ENCODE results near the gene SCFD2. TPM values are rescaled to one million over a fixed set of nuclear protein-coding genes. Genes with fewer than 3 reads are reported as not detected.

Gene SCFD2
- total RNA-seq, 1 donor from 2014 or later: 10.7 TPM

DNA sequence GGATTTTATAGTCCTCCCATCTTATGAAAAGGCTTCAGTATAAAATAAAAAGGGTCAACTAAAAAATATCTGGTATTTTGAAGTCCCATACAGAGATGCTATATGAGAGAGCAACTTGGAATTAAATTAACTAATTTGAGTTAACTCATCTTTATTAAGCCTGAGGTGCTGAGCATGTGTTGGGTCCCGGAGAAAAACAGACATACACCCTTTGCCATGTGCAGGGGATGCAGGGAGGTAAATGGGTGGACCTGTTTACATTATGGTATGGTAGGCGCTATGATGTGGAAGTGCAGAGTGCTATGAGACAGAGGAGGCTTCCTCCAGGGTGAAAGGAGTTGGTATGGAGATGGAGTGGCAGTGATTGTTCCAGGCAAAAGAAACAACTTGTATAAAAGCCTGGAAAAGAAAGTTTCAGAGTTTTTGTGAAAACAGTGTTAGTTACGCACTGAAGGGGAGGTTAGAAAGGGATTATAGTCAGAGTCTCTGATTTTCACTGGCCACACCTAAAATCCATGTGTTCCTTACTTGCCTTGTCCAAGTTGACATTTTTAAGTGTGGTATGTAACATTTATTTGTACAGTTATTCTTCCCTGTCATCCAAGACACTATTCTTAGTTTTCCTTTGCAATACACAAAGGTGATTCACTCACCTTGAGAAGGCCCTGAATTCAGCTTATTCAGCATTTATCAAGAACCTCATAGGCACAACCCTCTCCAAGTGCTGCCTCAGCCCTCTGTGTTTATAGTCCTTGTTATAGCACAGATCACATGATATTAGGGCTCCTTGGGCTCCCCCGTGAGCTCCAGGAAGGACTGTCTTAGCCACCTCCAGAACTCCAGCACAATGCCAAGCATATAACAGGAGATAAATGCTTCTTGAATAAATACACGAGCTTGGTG is 351.7 kb downstream of the SCFD2 start:
- Mint-ChIP-seq H3K4me3 (ENCODE audit: unreplicated experiment) (no peak overlapping the region), H3K9me3 (ENCODE audit: low read depth) (no peaks in the 10 kb centered on the region), H3K4me1 (ENCODE audit: low read depth) (peaks cover 66% of the 10 kb centered on the region), H3K36me3 (ENCODE audit: low read depth) (no peaks in the 10 kb centered on the region), H3K27me3 (ENCODE audit: low read depth) (no peaks in the 10 kb centered on the region), H3K27ac (ENCODE audit: unreplicated experiment) (peak overlapping the region; percentile 42)
- DNase-seq (ENCODE audit: low spot score): no peak
- TF ChIP-seq, protein P1, sequence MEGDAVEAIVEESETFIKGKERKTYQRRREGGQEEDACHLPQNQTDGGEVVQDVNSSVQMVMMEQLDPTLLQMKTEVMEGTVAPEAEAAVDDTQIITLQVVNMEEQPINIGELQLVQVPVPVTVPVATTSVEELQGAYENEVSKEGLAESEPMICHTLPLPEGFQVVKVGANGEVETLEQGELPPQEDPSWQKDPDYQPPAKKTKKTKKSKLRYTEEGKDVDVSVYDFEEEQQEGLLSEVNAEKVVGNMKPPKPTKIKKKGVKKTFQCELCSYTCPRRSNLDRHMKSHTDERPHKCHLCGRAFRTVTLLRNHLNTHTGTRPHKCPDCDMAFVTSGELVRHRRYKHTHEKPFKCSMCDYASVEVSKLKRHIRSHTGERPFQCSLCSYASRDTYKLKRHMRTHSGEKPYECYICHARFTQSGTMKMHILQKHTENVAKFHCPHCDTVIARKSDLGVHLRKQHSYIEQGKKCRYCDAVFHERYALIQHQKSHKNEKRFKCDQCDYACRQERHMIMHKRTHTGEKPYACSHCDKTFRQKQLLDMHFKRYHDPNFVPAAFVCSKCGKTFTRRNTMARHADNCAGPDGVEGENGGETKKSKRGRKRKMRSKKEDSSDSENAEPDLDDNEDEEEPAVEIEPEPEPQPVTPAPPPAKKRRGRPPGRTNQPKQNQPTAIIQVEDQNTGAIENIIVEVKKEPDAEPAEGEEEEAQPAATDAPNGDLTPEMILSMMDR (IDR thresholded peaks at IDR 0.05): no peak

DNA sequence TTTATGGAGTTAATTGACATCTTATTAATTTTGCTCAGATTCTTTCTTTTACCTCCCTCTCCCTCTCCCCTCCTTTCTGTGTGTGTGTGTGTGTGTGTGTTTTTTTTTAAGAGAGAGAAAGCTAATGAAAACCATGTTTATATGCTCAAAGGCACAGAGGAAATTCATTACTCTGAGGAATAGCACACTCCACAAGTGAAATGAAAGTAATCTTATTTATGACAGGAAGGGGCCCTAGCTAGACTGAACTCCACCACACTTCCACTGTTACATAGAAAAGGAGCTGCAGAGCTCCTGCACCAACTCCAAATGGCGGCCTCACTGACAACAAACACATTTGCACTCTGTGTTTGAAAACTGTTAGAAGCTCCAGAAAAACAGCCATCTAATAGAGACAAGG is 353.1 kb downstream of the SCFD2 start:
- Mint-ChIP-seq H3K4me3 (ENCODE audit: unreplicated experiment) (no peak overlapping the region), H3K27ac (ENCODE audit: unreplicated experiment) (peak overlapping the region; percentile 27), H3K27me3 (ENCODE audit: low read depth) (no peaks in the 10 kb centered on the region), H3K36me3 (ENCODE audit: low read depth) (no peaks in the 10 kb centered on the region), H3K9me3 (ENCODE audit: low read depth) (no peaks in the 10 kb centered on the region), H3K4me1 (ENCODE audit: low read depth) (peaks cover 66% of the 10 kb centered on the region)
- TF ChIP-seq, protein P1 (IDR thresholded peaks at IDR 0.05): no peak
- no peak for DNase-seq (ENCODE audit: low spot score)

DNA sequence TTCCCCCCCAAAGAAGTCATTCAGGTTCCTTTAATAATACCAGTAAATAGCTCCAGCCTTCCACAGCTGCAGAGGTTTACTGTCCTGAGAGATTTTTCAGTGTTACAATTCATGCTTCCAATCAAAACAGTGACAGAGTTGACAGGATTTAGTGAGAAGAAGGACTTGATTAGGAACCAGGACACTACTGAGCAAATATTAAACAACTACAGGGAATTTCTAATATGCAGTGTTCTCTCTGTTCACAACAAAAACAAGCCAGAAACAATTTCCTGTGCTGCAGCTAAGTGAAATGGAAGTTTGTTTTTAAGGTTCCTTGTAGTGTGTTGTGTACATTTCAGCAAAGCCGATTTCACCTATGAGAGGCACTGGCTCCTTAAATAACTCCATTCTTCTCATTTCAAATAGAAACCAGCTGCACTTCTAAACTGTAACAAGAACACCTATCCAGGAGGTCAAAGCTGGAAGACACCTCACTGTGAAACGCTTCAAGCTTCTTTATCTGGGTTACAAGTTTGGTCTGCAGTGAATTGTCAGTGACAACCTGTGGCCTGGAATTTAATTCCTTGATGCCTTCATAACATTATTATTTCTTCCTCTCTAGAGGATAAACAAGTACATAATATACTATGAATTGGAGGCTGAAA is 354.5 kb downstream of the SCFD2 start:
- Mint-ChIP-seq H3K27ac (ENCODE audit: unreplicated experiment) (peak overlapping the region; percentile 46), H3K27me3 (ENCODE audit: low read depth) (no peaks in the 10 kb centered on the region), H3K9me3 (ENCODE audit: low read depth) (no peaks in the 10 kb centered on the region), H3K4me3 (ENCODE audit: unreplicated experiment) (no peak overlapping the region), H3K4me1 (ENCODE audit: low read depth) (peaks cover 61% of the 10 kb centered on the region), H3K36me3 (ENCODE audit: low read depth) (no peaks in the 10 kb centered on the region)
- TF ChIP-seq, protein P1 (IDR thresholded peaks at IDR 0.05): no peak
- DNase-seq (ENCODE audit: low spot score): no peak

DNA sequence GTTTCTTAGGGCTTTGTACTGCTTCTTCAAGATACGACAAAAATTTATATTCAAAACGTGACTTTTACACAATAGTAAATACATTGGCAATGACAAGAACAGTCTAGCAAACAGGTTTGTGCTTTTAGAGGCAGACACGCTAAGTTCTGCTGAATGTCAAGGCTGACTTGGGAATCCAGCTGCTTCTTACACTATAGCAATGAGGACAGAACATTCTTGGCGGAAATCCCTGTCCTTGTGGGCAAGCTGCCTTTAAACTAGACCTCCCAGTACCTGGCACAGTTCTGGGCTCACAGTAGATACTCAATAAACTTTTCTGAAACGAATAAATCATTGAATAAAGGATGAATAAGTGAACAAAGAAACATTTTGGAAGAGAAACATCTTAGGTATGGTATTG is 355.5 kb downstream of the SCFD2 start:
- DNase-seq (ENCODE audit: low spot score): no peak
- no peak overlapping the region for H3K27ac Mint-ChIP-seq (ENCODE audit: unreplicated experiment)
- no peaks in the 10 kb centered on the region for H3K9me3 Mint-ChIP-seq (ENCODE audit: low read depth)
- H3K4me3 Mint-ChIP-seq (ENCODE audit: unreplicated experiment): no peak overlapping the region
- no peaks in the 10 kb centered on the region for H3K27me3 Mint-ChIP-seq (ENCODE audit: low read depth)
- H3K4me1 Mint-ChIP-seq (ENCODE audit: low read depth): peaks cover 52% of the 10 kb centered on the region
- TF ChIP-seq, protein P1 (IDR thresholded peaks at IDR 0.05): no peak
- H3K36me3 Mint-ChIP-seq (ENCODE audit: low read depth): no peaks in the 10 kb centered on the region

DNA sequence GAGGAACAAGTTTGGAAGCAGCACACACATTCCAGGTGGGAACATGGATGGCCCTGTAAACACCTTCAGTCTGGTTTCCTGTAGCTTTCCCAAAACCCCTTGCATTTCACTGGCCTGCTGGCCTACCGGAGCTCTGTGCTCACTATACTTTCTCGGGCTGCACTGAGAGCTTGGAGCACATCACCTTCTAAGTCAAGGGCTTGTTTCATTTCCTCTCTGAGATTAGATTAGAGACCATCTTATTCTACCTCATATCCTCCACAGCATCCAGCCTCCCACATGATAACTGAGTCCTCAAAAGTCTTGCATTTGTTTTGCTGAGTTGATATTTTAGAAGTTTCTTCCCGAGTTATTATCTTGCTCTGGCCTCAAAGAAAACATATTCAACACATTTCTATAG is 356.0 kb downstream of the SCFD2 start:
- H3K27me3 Mint-ChIP-seq (ENCODE audit: low read depth): no peaks in the 10 kb centered on the region
- no peak overlapping the region for H3K27ac Mint-ChIP-seq (ENCODE audit: unreplicated experiment)
- H3K9me3 Mint-ChIP-seq (ENCODE audit: low read depth): no peaks in the 10 kb centered on the region
- H3K4me1 Mint-ChIP-seq (ENCODE audit: low read depth): peaks cover 47% of the 10 kb centered on the region
- TF ChIP-seq, protein P1 (IDR thresholded peaks at IDR 0.05): no peak
- no peak for DNase-seq (ENCODE audit: low spot score)
- H3K36me3 Mint-ChIP-seq (ENCODE audit: low read depth): no peaks in the 10 kb centered on the region
- H3K4me3 Mint-ChIP-seq (ENCODE audit: unreplicated experiment): no peak overlapping the region
